ENCODE data around the gene SALL1. TPM values are rescaled to one million over a fixed set of nuclear protein-coding genes. Genes with fewer than 3 reads are reported as not detected.

The SALL1 gene
- total and polyA plus RNA-seq, 9 of the 15 experiments (the other 6 are each of a cell fraction or from before 2014, with no cell fraction given): not detected

DNA sequence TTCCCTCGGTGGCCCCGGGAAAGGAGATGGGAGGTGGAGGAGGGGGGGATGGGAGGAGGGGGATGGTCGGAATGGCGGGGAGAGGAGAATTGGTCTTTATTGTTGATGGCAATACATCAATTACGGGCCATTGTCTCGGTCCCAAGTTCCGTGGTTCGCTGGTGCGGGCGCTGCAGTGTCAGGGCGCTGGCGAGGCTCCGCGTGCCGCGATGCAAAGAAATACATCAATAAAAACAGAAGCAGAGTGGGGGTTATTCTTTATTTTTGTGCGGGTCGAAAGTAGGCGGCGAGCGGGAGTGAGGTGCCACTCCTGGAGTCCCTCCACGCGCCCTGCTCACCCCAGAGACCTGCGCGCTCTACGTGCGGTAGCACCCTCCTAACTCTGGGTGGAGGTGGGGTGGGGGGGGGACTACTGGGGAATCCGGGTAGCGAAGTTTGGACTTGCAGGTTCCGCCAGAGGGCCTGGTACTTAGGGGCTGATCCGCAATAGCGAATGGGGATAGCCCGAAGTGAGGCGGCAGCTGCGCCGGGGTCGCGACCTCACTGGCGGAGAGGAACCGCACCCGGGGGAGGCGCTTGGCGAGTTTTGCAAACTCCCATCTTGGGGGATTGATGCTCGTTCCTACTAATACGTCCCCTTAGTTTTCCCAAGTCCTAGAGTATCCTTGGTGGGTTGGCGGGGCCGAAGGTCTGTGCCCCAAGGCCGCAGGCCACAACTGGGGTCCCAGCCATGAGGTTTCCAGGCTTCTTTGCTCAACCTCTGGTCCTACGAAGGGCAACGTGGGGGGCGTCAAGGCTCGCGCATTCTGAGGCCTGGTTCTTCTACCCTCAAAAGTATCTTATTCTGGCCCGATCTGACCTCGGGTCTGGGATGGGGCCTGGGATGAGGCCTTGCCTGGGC lies 3.5 kb upstream of the SALL1 start:
- intact Hi-C loops (cut with micrococcal nuclease): no loop called here
- in situ Hi-C loops (cut with MboI): no loop called here
- WGBS (ENCODE audit: insufficient coverage, low coverage, missing lambda C conversion rate): 38% methylated on average over 28 of the region's 55 CpGs
- TF ChIP-seq, protein P1, sequence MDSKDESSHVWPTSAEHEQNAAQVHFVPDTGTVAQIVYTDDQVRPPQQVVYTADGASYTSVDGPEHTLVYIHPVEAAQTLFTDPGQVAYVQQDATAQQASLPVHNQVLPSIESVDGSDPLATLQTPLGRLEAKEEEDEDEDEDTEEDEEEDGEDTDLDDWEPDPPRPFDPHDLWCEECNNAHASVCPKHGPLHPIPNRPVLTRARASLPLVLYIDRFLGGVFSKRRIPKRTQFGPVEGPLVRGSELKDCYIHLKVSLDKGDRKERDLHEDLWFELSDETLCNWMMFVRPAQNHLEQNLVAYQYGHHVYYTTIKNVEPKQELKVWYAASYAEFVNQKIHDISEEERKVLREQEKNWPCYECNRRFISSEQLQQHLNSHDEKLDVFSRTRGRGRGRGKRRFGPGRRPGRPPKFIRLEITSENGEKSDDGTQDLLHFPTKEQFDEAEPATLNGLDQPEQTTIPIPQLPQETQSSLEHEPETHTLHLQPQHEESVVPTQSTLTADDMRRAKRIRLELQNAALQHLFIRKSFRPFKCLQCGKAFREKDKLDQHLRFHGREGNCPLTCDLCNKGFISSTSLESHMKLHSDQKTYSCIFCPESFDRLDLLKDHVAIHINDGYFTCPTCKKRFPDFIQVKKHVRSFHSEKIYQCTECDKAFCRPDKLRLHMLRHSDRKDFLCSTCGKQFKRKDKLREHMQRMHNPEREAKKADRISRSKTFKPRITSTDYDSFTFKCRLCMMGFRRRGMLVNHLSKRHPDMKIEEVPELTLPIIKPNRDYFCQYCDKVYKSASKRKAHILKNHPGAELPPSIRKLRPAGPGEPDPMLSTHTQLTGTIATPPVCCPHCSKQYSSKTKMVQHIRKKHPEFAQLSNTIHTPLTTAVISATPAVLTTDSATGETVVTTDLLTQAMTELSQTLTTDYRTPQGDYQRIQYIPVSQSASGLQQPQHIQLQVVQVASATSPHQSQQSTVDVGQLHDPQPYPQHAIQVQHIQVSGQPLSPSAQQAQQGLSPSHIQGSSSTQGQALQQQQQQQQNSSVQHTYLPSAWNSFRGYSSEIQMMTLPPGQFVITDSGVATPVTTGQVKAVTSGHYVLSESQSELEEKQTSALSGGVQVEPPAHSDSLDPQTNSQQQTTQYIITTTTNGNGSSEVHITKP (IDR thresholded peaks at IDR 0.05; ENCODE audit: partially characterized antibody): no peak
- no peak for TF ChIP-seq PRPF4 (IDR thresholded peaks at IDR 0.05; ENCODE audit: insufficient read depth, low read depth, low read length, poor library complexity, severe bottlenecking)
- no peak for TF ChIP-seq ZNF217 (CRISPR knock-in tag; IDR thresholded peaks at IDR 0.05)
- TF ChIP-seq, protein P2, sequence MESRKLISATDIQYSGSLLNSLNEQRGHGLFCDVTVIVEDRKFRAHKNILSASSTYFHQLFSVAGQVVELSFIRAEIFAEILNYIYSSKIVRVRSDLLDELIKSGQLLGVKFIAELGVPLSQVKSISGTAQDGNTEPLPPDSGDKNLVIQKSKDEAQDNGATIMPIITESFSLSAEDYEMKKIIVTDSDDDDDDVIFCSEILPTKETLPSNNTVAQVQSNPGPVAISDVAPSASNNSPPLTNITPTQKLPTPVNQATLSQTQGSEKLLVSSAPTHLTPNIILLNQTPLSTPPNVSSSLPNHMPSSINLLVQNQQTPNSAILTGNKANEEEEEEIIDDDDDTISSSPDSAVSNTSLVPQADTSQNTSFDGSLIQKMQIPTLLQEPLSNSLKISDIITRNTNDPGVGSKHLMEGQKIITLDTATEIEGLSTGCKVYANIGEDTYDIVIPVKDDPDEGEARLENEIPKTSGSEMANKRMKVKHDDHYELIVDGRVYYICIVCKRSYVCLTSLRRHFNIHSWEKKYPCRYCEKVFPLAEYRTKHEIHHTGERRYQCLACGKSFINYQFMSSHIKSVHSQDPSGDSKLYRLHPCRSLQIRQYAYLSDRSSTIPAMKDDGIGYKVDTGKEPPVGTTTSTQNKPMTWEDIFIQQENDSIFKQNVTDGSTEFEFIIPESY (CRISPR knock-in tag; IDR thresholded peaks at IDR 0.05): no peak
- TF ChIP-seq CEBPB (tag; IDR thresholded peaks at IDR 0.05): no peak
- no peak for TF ChIP-seq RFX1 (IDR thresholded peaks at IDR 0.05)
- TF ChIP-seq CHD2 (IDR thresholded peaks at IDR 0.05; ENCODE audit: low read depth, low read length): no peak
- TF ChIP-seq ATF1 (CRISPR knock-in tag; IDR thresholded peaks at IDR 0.05): no peak
- TF ChIP-seq ATF1 (tag; IDR thresholded peaks at IDR 0.05): no peak
- TF ChIP-seq, protein P3, sequence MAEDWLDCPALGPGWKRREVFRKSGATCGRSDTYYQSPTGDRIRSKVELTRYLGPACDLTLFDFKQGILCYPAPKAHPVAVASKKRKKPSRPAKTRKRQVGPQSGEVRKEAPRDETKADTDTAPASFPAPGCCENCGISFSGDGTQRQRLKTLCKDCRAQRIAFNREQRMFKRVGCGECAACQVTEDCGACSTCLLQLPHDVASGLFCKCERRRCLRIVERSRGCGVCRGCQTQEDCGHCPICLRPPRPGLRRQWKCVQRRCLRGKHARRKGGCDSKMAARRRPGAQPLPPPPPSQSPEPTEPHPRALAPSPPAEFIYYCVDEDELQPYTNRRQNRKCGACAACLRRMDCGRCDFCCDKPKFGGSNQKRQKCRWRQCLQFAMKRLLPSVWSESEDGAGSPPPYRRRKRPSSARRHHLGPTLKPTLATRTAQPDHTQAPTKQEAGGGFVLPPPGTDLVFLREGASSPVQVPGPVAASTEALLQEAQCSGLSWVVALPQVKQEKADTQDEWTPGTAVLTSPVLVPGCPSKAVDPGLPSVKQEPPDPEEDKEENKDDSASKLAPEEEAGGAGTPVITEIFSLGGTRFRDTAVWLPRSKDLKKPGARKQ (CRISPR knock-in tag; IDR thresholded peaks at IDR 0.05): no peak
- no peak for TF ChIP-seq STAT5B (CRISPR knock-in tag; IDR thresholded peaks at IDR 0.05)
- TF ChIP-seq, protein P4, sequence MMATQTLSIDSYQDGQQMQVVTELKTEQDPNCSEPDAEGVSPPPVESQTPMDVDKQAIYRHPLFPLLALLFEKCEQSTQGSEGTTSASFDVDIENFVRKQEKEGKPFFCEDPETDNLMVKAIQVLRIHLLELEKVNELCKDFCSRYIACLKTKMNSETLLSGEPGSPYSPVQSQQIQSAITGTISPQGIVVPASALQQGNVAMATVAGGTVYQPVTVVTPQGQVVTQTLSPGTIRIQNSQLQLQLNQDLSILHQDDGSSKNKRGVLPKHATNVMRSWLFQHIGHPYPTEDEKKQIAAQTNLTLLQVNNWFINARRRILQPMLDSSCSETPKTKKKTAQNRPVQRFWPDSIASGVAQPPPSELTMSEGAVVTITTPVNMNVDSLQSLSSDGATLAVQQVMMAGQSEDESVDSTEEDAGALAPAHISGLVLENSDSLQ (IDR thresholded peaks at IDR 0.05): no peak

More for the DNA sequence above, 3.5 kb upstream of the SALL1 start:
- H3K4me1 ChIP-seq (replicated peaks in 1 of 2; ENCODE audit: control insufficient read depth in 2 of 2, insufficient read depth in 2 of 2, low read length in 2 of 2): no peaks in the 10 kb centered on the region; a peak in 1 of 5 replicates
- H2AFZ ChIP-seq (ENCODE audit: low read depth, low read length): no peak overlapping the region
- no peak overlapping the region for H3K27ac ChIP-seq (ENCODE audit: extremely low read depth, low read depth, low read length)
- H4K20me1 ChIP-seq (replicated peaks; ENCODE audit: control insufficient read depth, insufficient read depth, low read length): no peaks in the 10 kb centered on the region
- H3K9me3 ChIP-seq (replicated peaks; ENCODE audit: control insufficient read depth, insufficient read depth, low read depth, low read length): no peaks in the 10 kb centered on the region
- ChIA-PET CTCF (ENCODE audit: low intra/inter-chr PET ratio) (no interaction called here), POLR2A (no interaction called here)
- BruUV-seq (replicated peaks): no TSS peak
- H3K79me2 ChIP-seq (ENCODE audit: control insufficient read depth, insufficient read depth, low read length): no peaks in the 10 kb centered on the region
- no peak for ATAC-seq
- no peaks in the 10 kb centered on the region for H3K9me1 ChIP-seq (ENCODE audit: control insufficient read depth, insufficient read depth, low read length)
- no peak overlapping the region for H3K4me2 ChIP-seq (ENCODE audit: insufficient read depth, low read length)
- peaks cover 0 to 20% of the 10 kb centered on the region in 2 experiments; a peak in 1 of 5 replicates for H3K27me3 ChIP-seq (ENCODE audit: control insufficient read depth in 2 of 2, insufficient read depth in 2 of 2, low read length in 2 of 2)
- no peak overlapping the region for H3K4me3 ChIP-seq
- H3K36me3 ChIP-seq (ENCODE audit: control insufficient read depth, insufficient read depth, low read length): no peaks in the 10 kb centered on the region
- DNase-seq (ENCODE audit: extremely low read depth in 1 of 4, low spot score in 3 of 4): no peak
- H3K9ac ChIP-seq (ENCODE audit: insufficient read depth in 1 of 2, low read depth in 2 of 2, low read length in 2 of 2): no peak overlapping the region
- FAIRE-seq: no peak

Measured in K562 (cell line).